HG03064 (cell line): Measurements from ENCODE around the gene CAPZB.
"Not testable (repeated sequence)": the region's sequence is repeated elsewhere in the genome, so short reads cannot be mapped to it uniquely, and the experiment has no call there.

Source experiments
- ATAC-seq: cut with Tn5 transposase; IDR thresholded peaks from one replicate; pipeline ENCODE4 v1.9.1; 2021; ENCODE audit warnings: low read depth; ENCODE audit not compliant: unreplicated experiment

Gene CAPZB

GRCh38 chr1:19485362-19486187 is at the start of gene CAPZB:
CAPZB (minus strand) TSS chr1:19485539; CDS start chr1:19485438, 101 bp downstream.
- peak; percentile 72 for ATAC-seq

GRCh38 chr1:19534281-19534680 is 48.9 kb upstream of the CAPZB start:
- ATAC-seq: no peak

DNA sequence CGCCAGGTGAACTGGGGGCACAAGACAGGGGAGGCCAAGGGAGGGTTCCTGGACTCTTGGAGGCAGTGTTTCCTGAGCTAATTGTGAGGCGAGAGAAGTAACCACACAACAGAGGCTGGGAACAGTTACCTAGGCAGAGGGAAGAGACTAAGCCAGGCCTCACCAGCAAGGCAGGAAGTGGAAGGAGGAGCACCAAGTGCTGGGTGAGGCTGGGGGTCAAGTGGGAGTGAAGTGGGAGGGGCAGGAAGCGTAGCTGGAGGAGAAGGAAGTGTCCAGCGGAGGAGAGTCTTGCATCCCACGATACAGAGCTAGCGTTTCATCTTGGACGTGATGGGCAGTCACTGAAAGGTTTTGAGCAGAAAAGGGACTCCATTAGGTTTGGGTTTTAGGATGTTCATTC is 48.3 kb upstream of the CAPZB start:
- ATAC-seq: no peak

DNA sequence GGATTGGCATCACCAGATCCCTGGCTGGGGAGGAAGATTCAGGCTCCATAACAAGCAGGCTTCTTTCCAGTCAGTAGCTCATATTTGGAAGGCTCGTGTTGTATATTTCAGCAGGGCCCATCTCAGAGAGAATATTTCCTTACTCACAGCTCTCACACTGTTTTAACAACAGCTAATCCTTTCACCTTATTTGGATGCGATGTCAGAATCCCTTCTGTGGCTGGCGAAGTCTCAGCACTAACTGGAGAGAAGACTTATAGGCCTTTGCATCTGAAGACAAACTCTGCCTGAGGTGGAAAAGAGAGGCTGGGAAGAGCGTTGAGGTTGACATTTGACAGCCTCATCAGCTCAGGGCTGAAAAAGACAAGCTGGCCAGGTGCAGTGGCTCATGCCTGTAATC is 47.2 kb upstream of the CAPZB start:
- no peak for ATAC-seq

DNA sequence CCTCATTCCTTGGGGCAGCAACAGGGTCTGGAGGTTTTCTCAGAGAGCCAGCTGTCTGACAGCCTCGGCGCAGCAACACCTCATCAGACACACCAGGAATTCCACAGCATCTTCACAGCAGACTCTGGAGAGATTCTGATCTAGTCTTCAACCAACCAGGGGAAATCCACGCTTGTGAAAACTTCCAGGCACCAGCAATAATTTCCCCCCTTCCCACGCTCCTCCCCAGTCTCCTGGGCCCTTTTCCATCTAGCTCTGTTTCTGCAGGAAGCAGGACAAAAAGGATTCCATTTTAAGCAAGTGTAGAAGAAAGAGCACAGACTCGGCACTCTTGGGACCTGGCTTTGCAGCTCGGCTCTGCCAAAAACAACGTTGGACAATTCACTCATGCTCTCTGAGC is 44.3 kb upstream of the CAPZB start:
- ATAC-seq: no peak

DNA sequence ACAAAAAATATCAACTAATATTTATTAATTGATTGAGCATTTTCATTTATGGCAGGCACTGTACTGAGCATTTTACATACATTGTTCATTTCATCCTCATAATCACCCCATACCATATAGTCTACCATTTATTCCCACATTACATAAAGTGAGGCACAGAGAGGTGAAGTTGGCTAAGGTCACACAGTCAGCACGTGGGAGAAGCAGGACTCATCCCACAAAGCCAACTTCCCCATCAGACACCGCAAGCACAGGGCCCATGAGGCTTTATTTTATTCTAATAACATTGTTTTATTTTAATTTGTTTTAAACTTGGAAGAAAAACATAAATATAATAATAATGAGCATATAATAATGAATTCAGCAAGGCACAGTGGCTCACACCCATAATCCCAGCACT is 43.1 kb upstream of the CAPZB start:
- ATAC-seq: no peak

DNA sequence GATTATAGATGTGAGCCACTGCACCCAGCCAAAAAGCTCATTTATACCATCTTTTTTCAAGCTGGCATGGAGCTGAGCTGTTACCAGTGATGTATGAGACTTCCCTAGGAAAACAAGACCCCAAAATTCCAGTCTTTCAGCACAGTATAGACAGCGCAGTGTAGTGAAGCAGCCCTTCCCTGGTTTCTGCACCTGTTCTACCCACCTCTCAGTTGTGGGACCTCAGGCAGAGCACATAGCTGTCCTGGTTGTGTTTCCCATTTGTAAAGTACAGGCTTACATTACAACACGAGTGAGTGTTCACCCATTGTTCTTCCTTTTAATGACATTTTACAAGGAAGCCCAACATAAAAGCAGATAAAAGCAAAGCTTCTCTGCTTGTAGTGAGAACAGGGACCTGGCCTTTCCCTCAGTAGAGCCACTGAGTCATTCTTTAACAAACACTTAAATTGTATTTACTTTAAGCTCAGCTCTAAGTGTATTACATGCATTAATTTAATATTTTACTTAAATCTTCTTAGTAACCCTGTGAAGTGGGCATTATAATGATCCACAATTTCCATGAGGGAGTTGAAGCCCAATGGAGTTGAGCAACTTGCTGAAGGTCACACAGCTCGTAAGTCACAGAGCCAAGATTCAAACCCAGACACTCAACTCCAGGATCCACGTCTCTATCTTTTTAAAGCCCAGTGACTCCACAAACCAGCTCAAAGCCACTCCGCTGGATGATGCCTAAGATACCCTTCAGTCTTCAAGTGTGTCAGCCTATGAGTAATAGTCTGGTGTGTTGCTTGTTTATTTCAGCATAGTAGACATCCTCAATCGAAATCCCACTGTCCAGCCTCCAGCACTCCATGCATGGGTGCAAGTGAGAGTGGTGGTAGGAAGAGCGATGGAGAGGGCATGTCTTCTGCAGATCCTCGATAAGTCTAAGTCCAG is 40.5 kb upstream of the CAPZB start:
- no peak for ATAC-seq

DNA sequence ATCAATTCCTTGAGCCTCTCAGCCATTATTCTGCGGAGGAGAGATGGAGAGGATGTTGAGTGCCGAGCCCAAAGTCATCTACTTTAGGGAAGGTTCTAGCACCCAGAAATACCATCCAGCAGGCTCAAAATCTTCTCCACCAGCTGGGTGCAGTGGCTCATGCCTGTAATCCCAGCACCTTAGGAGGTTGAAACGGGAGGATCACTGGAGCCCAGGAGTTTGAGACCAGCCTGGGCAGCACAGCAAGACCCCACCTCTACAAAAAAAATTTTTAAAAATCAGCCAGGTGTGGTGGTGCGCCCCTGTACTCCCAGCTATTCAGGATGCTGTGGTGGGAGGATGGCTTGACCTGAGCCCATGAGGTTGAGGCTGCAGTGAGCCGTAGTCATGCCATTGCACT is 39.5 kb upstream of the CAPZB start:
- ATAC-seq: no peak

GRCh38 chr1:19522570-19522969 is 37.2 kb upstream of the CAPZB start:
- ATAC-seq: not testable (repeated sequence)

- ATAC-seq: no peak
Measured at GRCh38 chr1:19521411-19521810, 36.1 kb upstream of the CAPZB start.

- no peak for ATAC-seq
Measured at GRCh38 chr1:19517017-19517416, 31.7 kb upstream of the CAPZB start.

DNA sequence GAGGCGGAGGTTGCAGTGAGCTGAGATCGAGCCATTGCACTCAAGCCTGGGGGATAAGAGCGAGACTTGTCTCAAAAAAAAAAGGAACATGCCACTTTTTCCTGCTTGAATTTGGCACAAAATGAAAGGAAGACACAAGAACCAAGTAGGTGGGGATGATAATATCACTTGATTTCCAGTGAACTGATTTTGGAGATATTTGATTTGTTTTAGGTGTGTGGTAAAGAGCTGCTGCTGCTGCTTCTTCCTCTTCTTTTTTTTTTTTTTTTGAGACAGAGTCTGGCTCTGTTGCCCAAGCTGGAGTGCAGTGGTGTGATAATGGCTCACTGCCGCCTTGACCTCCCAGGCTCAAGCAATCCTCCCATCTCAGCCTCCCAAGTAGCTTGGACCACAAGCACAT is 29.9 kb upstream of the CAPZB start:
- ATAC-seq: no peak

GRCh38 chr1:19514391-19514831 is 29.1 kb upstream of the CAPZB start:
- ATAC-seq: no peak

DNA sequence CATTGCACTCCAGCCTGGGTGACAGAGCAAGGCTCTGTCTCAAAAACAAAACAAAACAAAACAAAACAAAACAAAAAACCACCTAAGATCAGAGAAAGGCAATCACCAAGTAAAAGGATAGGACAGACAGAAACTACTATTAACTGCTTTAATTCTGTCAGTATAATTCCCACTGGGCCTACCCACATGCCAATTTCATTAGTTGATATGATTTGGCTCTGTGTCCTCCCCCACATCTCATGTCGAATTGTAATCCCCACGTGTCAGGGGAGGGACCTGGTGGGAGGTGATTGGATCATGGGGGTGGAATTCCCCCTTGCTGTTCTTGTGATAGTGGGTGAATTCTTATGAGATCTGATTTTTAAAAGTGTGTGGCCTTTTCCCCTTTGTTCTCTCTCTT is 27.2 kb upstream of the CAPZB start:
- no peak for ATAC-seq

GRCh38 chr1:19511116-19511515 is 25.8 kb upstream of the CAPZB start:
- ATAC-seq: no peak

GRCh38 chr1:19509647-19510046 is 24.3 kb upstream of the CAPZB start:
- ATAC-seq: not testable (repeated sequence)

DNA sequence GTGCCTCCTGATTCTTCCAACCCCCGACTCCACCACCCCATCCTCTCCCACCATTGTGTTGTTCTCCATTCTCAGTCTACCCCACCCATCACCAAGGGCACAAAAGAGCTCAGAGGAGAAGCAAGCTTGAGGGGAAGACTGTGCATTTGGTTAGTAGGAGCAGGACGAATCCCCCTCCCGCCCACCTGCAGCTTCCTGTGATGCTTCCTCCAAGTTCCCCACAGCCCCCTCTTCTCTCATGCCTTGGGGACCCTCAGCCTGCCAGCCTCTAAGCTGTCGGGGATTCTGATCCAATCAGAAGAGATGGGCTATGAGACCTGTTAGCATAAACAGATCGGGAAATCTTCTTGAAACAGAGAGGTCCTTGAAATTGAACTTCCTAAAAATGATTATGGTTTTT is 22.2 kb upstream of the CAPZB start:
- ATAC-seq: no peak

DNA sequence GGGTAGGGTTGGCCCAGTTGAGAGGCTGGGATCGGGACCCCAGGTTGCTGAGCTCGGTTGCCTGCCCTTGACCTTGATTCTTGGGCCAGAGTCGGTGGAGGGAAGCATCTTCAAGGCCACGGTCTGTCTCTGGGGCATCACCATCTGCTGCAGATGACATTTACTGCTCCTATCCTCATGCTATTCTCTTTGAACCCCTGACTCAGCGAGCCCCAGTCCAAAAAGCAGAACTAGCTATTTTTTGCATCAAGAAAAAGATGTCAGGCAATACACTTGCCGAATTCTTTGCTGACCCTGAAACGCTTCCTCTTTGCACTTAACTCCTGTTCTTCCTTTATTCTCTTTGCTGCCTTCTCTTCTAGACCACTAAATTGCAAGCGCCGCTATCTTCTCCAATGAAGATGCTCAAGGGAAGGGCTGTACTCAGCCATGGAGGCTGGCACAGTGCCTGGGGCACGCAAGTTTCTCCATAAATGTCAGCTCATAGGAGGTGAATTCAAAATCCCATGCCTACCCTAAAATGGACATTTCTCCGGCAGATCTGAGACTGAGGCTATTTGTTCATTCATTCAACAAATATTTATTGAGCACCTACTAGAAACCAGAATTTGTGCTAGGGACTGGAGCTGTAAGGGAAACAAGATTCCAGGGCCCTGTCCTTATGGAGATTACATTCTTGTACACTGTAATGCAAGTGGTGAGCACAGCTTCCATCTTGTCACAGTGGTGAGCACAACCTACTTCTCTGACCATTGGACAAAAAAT is 20.5 kb upstream of the CAPZB start:
- no peak for ATAC-seq

DNA sequence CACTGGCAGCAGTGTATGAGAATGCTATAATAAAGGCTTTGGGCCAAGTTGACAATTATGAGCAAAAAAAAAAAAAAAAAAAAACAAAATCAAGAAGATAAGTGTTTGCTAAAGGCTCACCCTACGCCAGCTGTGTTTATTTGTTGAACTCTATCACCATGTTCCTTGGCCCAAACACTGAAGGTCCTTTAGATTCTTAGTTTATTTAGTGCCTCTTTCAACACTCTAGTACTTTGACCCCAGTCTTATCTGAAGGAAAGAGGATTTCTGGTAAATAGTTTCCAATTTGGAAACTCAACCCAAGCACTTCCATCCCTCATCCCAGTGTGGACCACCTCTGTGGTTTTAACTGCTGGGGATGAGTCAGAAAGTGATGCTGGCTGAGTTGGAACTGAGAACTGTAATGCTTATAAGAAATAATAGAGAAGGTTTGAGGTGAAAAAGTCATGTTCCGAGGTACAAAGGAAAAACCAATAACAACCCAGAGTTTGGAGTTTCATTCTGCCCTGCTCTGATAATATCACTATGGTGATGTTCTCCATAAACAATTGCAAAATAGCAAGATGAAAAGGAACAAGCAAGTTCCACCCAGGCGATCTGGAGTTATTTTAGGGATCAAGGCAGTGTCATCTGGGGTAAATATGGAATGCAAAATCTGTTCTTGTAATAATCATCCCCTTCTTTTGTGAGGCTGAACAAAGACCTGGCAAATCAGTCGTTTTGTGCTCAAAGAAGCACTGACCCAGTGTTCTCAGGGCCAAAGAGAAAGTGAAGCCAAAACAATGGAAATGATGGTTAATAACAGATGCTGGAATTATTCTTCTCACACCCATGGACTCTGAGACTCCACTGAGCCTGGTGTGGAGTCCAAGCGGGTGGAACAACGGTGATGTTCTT is 19.7 kb upstream of the CAPZB start:
- no peak for ATAC-seq

GRCh38 chr1:19502284-19502683 is 16.9 kb upstream of the CAPZB start:
- ATAC-seq: not testable (repeated sequence)
